GM18868 (cell line): ENCODE results near the gene ELFN1.

ENCODE experiments used
- ATAC-seq: cut with Tn5 transposase; IDR thresholded peaks from one replicate; pipeline ENCODE4 v1.9.1; 2021; ENCODE audit warnings: mild to moderate bottlenecking, moderate library complexity; ENCODE audit not compliant: unreplicated experiment

Gene ELFN1

GRCh38 chr7:1721047-1721690 is 51.1 kb downstream of the ELFN1 start:
- ATAC-seq, result no peak

DNA sequence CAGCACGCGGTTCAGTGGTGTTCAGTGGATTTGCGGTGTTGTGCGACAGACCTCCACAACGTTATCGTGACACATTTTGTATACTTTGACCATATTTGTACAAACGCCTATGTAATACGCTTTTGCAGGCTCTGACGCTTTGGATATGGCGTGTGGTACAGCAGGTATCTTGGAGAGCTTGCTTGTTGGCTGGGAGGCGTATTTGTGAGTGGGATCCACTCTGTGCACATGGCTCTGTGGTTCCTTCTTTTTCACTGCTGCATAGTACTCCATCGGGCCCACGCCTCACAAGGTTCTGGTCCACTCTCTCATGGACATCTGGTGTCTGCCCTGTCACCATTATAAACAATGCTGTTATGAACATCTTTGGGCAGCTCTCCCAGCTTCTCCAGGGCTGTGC is 53.2 kb downstream of the ELFN1 start:
- no peak for ATAC-seq

DNA sequence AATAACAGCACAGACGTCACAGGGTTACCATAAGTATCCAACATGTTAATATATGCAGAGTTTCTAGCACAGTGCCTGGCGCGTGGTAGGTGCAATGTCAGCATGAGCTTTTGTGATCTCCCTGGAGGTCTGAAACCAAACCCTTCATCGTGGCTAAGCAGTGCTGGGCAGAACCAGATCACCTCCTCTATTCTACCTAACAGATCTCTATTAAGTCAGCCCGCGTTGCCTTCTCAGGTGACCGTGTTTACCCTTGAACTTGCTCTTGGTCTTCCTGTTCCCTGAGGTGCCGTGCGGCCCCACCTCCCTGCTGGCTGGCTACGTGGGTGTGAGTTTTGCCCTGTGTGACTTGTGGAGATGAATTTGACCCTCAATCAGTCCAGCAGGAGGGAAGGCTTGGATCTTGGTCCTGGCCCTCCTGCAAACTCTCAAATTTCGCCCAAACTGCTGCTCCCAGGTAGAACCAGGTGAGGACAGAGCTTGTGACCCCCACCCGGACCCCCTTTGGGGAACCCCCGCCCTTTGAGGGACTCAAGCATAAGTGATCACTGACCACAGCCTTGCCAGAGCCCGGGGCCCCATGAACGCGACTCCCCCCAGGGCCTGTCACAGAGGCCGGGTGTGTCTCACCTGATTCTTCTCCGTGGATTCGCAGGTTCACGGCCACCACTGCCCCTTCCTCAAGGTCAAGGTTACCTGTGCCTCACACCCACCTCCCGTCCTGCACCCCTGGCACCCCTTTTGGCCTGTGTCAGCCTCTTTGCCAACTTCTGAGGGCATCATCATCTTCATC is 54.2 kb downstream of the ELFN1 start:
- no peak for ATAC-seq

- ATAC-seq, result no peak
Measured at GRCh38 chr7:1725199-1725690, 55.2 kb downstream of the ELFN1 start.

- ATAC-seq, result no peak
Measured at GRCh38 chr7:1725766-1726630, 55.9 kb downstream of the ELFN1 start.

DNA sequence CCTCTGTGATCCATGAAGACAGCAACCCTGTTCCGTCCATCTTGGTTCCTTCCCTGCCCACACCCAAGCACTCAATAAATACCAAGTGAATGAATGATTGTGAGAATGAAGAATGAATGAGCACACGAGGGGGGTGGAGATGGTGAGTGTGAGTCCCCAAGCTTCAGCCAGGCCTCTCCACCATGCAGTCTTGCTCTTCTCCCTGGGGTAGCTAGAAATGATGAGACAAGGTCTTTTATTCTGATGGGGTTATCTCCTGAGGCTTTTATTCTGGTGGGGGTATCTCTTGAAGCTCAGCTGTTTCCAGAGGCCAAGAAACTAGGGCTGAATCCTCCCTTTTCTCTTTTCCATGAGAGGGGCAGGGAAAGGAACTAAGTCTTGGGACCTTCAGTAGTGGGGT is 57.0 kb downstream of the ELFN1 start:
- ATAC-seq, result no peak

DNA sequence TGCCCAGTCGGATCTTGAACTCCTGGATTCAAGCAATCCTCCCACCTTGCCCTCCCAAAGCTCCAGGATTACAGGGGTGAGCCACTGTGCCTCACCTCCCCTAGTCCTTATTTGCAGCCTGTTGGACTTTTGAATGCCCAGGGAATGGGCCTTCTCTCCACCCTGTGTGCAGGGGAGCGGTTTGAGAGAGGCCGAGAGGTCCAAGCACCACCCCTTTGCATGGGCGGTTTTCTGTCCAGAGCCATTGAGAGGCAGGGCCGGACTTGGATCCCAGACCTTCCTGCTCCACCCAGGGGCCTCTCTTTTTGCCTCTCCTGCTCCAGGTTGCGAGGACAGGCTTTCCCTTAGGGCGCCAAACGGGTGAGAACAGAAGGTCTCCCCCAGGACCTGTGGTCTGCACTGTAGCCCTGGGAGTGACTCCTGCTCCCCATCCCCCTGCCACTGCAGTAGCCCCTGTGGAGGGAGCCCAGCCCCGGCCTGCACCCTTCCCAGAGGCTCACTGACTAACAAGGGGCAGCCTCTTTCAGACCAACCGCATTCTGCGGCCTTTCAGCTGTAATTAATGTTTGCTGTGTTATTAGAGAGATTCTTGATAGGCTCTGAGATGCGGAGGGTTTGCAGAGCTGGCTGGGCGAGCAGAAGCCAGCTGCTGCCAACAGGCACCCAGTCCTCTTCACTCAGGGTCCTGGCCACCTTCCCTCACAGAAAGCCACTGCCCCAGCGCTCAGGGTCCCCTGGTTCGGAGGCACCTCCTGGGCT is 57.9 kb downstream of the ELFN1 start:
- ATAC-seq, result no peak

DNA sequence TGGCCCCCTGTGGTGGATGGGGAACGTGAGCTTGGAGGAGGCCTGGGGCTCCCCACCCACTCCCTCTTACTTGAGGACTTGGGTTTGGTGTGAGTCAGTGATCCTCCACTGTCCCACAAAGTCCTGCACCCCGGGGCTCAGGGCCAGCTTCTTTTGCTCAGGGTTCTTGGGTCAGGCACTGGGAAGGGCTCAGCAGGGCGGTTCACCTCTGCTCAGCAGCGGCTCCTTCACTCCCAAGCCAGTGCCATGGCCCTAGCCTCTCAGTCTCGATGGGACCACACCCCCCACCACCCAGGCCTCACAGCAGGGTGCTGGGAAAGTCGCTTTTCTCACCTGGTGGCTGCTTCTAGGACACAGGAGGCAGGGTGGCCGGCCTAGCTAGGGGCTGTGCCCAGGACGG is 59.1 kb downstream of the ELFN1 start:
- ATAC-seq, result no peak

DNA sequence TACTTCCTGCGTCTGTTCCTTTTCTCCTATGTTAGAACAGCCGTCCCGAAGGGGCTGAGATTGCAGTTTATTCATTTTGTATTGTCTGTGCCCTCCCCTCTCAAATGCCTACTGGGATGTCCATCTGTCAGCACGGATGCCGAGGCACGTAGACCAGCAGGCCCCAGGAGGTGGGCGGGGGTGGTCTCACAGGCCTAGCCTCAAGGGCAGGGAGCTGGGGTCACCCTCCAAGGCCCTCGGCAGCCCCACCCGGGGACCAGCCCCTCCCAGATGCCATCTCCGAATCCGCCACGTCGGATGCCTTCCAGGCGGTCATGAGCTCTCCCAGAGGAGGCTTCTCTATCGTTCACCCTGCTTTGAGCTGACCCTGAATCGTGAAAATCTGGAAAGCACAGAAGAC is 59.7 kb downstream of the ELFN1 start:
- ATAC-seq, result no peak

- no peak for ATAC-seq
Measured at GRCh38 chr7:1732072-1732471, 62.0 kb downstream of the ELFN1 start.

DNA sequence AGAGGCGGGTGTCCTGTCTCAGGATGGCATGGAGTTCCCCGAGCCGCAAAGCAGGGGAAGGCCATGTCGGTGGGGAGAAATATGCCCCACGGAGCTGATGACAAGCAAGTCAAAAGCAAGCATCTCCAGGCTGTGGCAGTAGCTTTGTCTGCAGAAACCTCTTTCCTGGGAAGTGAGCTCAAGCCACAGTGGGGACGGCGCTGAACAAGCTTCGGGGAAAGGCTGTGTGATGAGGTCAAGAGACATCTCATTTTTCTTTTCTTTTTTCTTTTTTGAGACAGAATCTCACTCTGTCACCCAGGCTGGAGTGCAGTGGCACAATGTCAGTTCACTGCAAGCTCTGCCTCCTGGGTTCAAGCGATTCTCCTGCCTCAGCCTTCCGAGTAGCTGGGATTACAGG is 62.6 kb downstream of the ELFN1 start:
- ATAC-seq, result no peak

- no peak for ATAC-seq
Measured at GRCh38 chr7:1733206-1733907, 63.3 kb downstream of the ELFN1 start.

GRCh38 chr7:1733908-1734730 is 64.0 kb downstream of the ELFN1 start:
- no peak for ATAC-seq

GRCh38 chr7:1735262-1735661 is 65.2 kb downstream of the ELFN1 start:
- ATAC-seq, result no peak

GRCh38 chr7:1735806-1736483 is 65.9 kb downstream of the ELFN1 start:
- ATAC-seq, result no peak

- ATAC-seq, result no peak
Measured at GRCh38 chr7:1736484-1736817, 66.4 kb downstream of the ELFN1 start.

GRCh38 chr7:1736830-1737229 is 66.8 kb downstream of the ELFN1 start:
- no peak for ATAC-seq

GRCh38 chr7:1737523-1737922 is 67.4 kb downstream of the ELFN1 start:
- ATAC-seq, result no peak

- no peak for ATAC-seq
Measured at GRCh38 chr7:1737956-1738355, 67.9 kb downstream of the ELFN1 start.
